Type B pancreatic cell (in vitro differentiated cells): Measurements from ENCODE around the gene GHRH. TPM values are rescaled to one million over a fixed set of nuclear protein-coding genes. Genes with fewer than 3 reads are reported as not detected.
A peak's percentile ranks its signal among the peaks of the same experiment; 100 is the strongest.

Source experiments
- DNase-seq: peaks from one replicate; pipeline ENCODE4 v3.0.0; 2021; ENCODE audit warnings: mixed read lengths; ENCODE audit not compliant: unreplicated experiment; ENCODE audit errors: extremely low spot score
- H3K27ac Mint-ChIP-seq: 2 replicates; pipeline ENCODE4 v1.8.0; 2021; ENCODE audit warnings: mild to moderate bottlenecking, mixed read lengths
- H3K27me3 Mint-ChIP-seq: 2 replicates; pipeline ENCODE4 v1.8.0; 2021; ENCODE audit warnings: mixed read lengths
- H3K36me3 Mint-ChIP-seq: 2 replicates; pipeline ENCODE4 v1.8.0; 2021; ENCODE audit warnings: mixed read lengths
- H3K4me1 Mint-ChIP-seq: one replicate; pipeline ENCODE4 v1.8.0; 2021; ENCODE audit warnings: mixed read lengths; ENCODE audit not compliant: unreplicated experiment
- H3K4me3 Mint-ChIP-seq: 2 replicates; pipeline ENCODE4 v1.8.0; 2021; ENCODE audit warnings: mild to moderate bottlenecking, mixed read lengths
- H3K9me3 Mint-ChIP-seq: 2 replicates; pipeline ENCODE4 v1.8.0; 2021; ENCODE audit warnings: mixed read lengths
- CTCF ChIP-seq: fragments of 200-600 bp; sonication (generic); conservative IDR thresholded peaks from 2 replicates; pipeline ENCODE4 v1.5.0; 2021; ENCODE audit warnings: antibody characterized with exemption, mild to moderate bottlenecking
- total RNA-seq: library from RNA; stranded (reverse); gene quantifications from 2 replicates; pipeline ENCODE4 v1.2.1, GENCODE V29; 2021; ENCODE audit warnings: low replicate concordance

Gene GHRH
- total RNA-seq, 1 donor from 2014 or later = 0.77 TPM

- TF ChIP-seq CTCF = no peak
- no peaks in the 10 kb centered on the region for H3K9me3 Mint-ChIP-seq
- peaks cover 51% of the 10 kb centered on the region for H3K36me3 Mint-ChIP-seq
- H3K27ac Mint-ChIP-seq = peak overlapping the region; percentile 56
- H3K4me1 Mint-ChIP-seq = peaks cover 27% of the 10 kb centered on the region
- no peak overlapping the region for H3K4me3 Mint-ChIP-seq
- DNase-seq = no peak
- H3K27me3 Mint-ChIP-seq = no peaks in the 10 kb centered on the region
These were observed 57.6 kb downstream of the GHRH start for GRCh38 chr20:37204056-37204455.

- DNase-seq = no peak
- peak overlapping the region; percentile 62 for H3K27ac Mint-ChIP-seq
These were observed 59.2 kb downstream of the GHRH start for GRCh38 chr20:37202267-37202943.

GRCh38 chr20:37201827-37202162 lies 59.8 kb downstream of the GHRH start:
- H3K27ac Mint-ChIP-seq = peak overlapping the region; percentile 53
- no peak for DNase-seq
- H3K36me3 Mint-ChIP-seq = peaks cover 48% of the 10 kb centered on the region
- no peaks in the 10 kb centered on the region for H3K27me3 Mint-ChIP-seq
- H3K4me3 Mint-ChIP-seq = no peak overlapping the region
- peaks cover 27% of the 10 kb centered on the region for H3K4me1 Mint-ChIP-seq
- no peak for TF ChIP-seq CTCF
- no peaks in the 10 kb centered on the region for H3K9me3 Mint-ChIP-seq

More at GRCh38 chr20:37202267-37202943, 59.2 kb downstream of the GHRH start:
- no peak overlapping the region for H3K4me3 Mint-ChIP-seq
- H3K9me3 Mint-ChIP-seq = no peaks in the 10 kb centered on the region
- peaks cover 27% of the 10 kb centered on the region for H3K4me1 Mint-ChIP-seq
- H3K27me3 Mint-ChIP-seq = no peaks in the 10 kb centered on the region
- peaks cover 49% of the 10 kb centered on the region for H3K36me3 Mint-ChIP-seq
- TF ChIP-seq CTCF = peak; percentile 90

Other genes with a start within 250 kb of the GHRH start
- gene RBL1, start 165.8 kb downstream of the GHRH start, total RNA-seq = 7.6 and 16.0 TPM in 2 replicates
- 184 and 206 TPM in 2 replicates for gene RPN2, start 82.5 kb downstream of the GHRH start, total RNA-seq
- gene MROH8, start 82.3 kb downstream of the GHRH start, total RNA-seq = 2.5 and 4.8 TPM in 2 replicates
- 35.5 and 40.4 TPM in 2 replicates for gene MANBAL, start 27.8 kb upstream of the GHRH start, total RNA-seq
- gene SRC, start 84.3 kb upstream of the GHRH start, total RNA-seq = 56.0 and 70.3 TPM in 2 replicates